A673 (cell line): ENCODE measurements around the gene SLC29A2.

ENCODE experiments used
- CTCF ChIP-seq: fragments of 300-800, 200-600 bp; sonication (generic); conservative IDR thresholded peaks from 2 replicates; pipeline ENCODE4 v1.5.1; 2017; ENCODE audit warnings: low read depth, mild to moderate bottlenecking, antibody characterized with exemption, low read length, moderate library complexity, mixed read lengths
- EZH2 ChIP-seq: fragments of 200-600 bp; sonication (generic); IDR thresholded peaks from 2 replicates; pipeline ENCODE4 v1.6.1; 2017; ENCODE audit warnings: borderline replicate concordance, low read depth, mild to moderate bottlenecking, mixed read lengths, antibody characterized with exemption, low read length; ENCODE audit not compliant: poor library complexity, severe bottlenecking

- TF ChIP-seq EZH2 (no peak), CTCF (no peak)
Measured at GRCh38 chr11:66413167-66413566, 41.6 kb upstream of the SLC29A2 start.
